CD4-positive, alpha-beta memory T cell (primary cell): Measurements from ENCODE around the gene ACSS1. TPM values are rescaled to one million over a fixed set of nuclear protein-coding genes. Genes with fewer than 3 reads are reported as not detected.

Source experiments
- CTCF ChIA-PET: fragments of 350-600 bp; sonication (Branson Sonifier 250); formaldehyde crosslinking; loops from one replicate; lab custom pipeline; 2021; ENCODE audit warnings: inconsistent platforms; ENCODE audit not compliant: partially characterized antibody; lab: Charles Lee
- POLR2A ChIA-PET: fragments of 350-600 bp; sonication (Branson Sonifier 250); formaldehyde crosslinking; loops from one replicate; lab custom pipeline; 2021; ENCODE audit not compliant: partially characterized antibody; lab: Charles Lee
- DNase-seq, 5 donors: peaks; one replicate each; pipeline versions ENCODE4 v3.0.0 to v3.0.0-alpha.2; 2020 to 2022; ENCODE audit warnings: mixed read lengths in 1 of 5
- H3K27ac ChIP-seq: one replicate; pipeline ENCODE4 v1.7.0; 2013; ENCODE audit warnings: low read depth, low read length
- H3K27me3 ChIP-seq: 2 replicates; pipeline ENCODE4 v1.7.0; 2013; ENCODE audit warnings: mild to moderate bottlenecking, low read length, moderate library complexity; ENCODE audit not compliant: insufficient read depth
- H3K36me3 ChIP-seq: 2 replicates; pipeline ENCODE4 v1.7.0; 2013; ENCODE audit warnings: mild to moderate bottlenecking, low read length, moderate library complexity; ENCODE audit not compliant: insufficient read depth
- H3K4me1 ChIP-seq: 2 replicates; pipeline ENCODE4 v1.7.0; 2013; ENCODE audit warnings: mild to moderate bottlenecking, low read length, moderate library complexity; ENCODE audit not compliant: insufficient read depth
- H3K4me3 ChIP-seq, 2 donors: one replicate each; pipeline ENCODE4 v1.7.0; 2013; ENCODE audit warnings: low read length in 2 of 2, mild to moderate bottlenecking in 1 of 2
- H3K9me3 ChIP-seq, 2 donors: one replicate each; pipeline ENCODE4 v1.7.0; 2013; ENCODE audit warnings: low read length in 2 of 2, control low read depth in 1 of 2; ENCODE audit not compliant: control insufficient read depth in 1 of 2
- H3K27ac Mint-ChIP-seq, 7 donors: one replicate each; pipeline ENCODE4 v1.8.0; 2020 to 2021; ENCODE audit warnings: mixed read lengths in 7 of 7, mild to moderate bottlenecking in 6 of 7, inconsistent platforms in 3 of 7, moderate library complexity in 3 of 7
- H3K27me3 Mint-ChIP-seq, 2 donors: one replicate each; pipeline ENCODE4 v1.8.0; 2020 to 2021; ENCODE audit warnings: mixed read lengths in 2 of 2
- H3K36me3 Mint-ChIP-seq, 2 donors: one replicate each; pipeline ENCODE4 v1.8.0; 2020 to 2021; ENCODE audit warnings: mixed read lengths in 2 of 2, inconsistent platforms in 1 of 2, mild to moderate bottlenecking in 1 of 2
- H3K4me1 Mint-ChIP-seq, 4 donors: one replicate each; pipeline ENCODE4 v1.8.0; 2020 to 2021; ENCODE audit warnings: mixed read lengths in 4 of 4, mild to moderate bottlenecking in 1 of 4
- H3K4me3 Mint-ChIP-seq, 8 donors: one replicate each; pipeline ENCODE4 v1.8.0; 2020 to 2021; ENCODE audit warnings: mixed read lengths in 8 of 8, mild to moderate bottlenecking in 7 of 8, moderate library complexity in 6 of 8, inconsistent platforms in 3 of 8
- H3K9me3 Mint-ChIP-seq, 8 donors: one replicate each; pipeline ENCODE4 v1.8.0; 2020 to 2021; ENCODE audit warnings: mixed read lengths in 8 of 8, mild to moderate bottlenecking in 5 of 8, inconsistent platforms in 3 of 8, moderate library complexity in 1 of 8
- intact Hi-C: fragments of 100-400 bp; cut with micrococcal nuclease; formaldehyde crosslinking; loops from one replicate; pipeline ENCODE4 v1.15.1; 2023
- polyA plus RNA-seq, 2 donors: library from polyadenylated mRNA; unstranded; fragments of 300-500 nt; fragmentation: Illumina TruSeq; gene quantifications; one replicate each; pipeline ENCODE4 v1.2.3, GENCODE V29; 2021
- total RNA-seq, 2 experiments: library from RNA; stranded (reverse); gene quantifications; one replicate each; pipeline ENCODE4 v1.2.3, GENCODE V29; 2021

ACSS1 gene
- total and polyA plus RNA-seq, 4 experiments from 2014 or later = 44.6 to 56.5 (median 51.3) TPM

DNA sequence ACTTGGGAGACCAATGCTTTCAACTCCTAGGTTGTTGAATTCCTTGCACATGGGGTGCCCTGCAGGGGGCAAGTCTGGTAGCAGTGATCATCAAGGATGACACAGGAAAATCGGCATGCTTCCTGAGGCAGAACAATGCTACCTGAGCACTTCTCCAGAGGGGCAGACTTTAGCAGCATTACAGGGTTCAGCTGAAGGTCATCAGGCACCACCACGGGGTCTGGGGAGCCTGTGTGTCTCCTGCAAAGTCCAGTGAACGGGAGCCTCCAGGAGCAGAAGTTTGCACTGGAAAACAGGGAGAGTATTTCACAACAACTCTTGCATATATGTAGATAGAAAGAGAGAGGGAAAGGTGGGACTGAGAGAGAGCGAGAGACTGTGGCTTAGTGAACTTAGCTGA is 13.8 kb upstream of the ACSS1 start:
- no peaks in the 10 kb centered on the region for H3K36me3 Mint-ChIP-seq
- CTCF ChIA-PET = interaction anchor here (1.9 kb wide), 1 partner anchor 78 kb away, joined by 6 read pairs; no protein-coding TSS in a partner anchor
- H3K36me3 ChIP-seq = no peaks in the 10 kb centered on the region
- H3K27me3 Mint-ChIP-seq = peaks cover 30 to 40% of the 10 kb centered on the region in 2 donors
- no peak overlapping the region for H3K4me3 Mint-ChIP-seq
- POLR2A ChIA-PET = interaction anchor here (0.9 kb wide), 1 partner anchor 19 kb away, joined by 3 read pairs; no protein-coding TSS in a partner anchor
- H3K4me3 ChIP-seq = no peak overlapping the region
- no peaks in the 10 kb centered on the region for H3K9me3 ChIP-seq
- H3K27me3 ChIP-seq = peaks cover 24% of the 10 kb centered on the region
- peaks cover under 1 to 2% (median 2%) of the 10 kb centered on the region in 4 donors for H3K4me1 Mint-ChIP-seq
- no peaks in the 10 kb centered on the region for H3K4me1 ChIP-seq
- H3K27ac ChIP-seq = no peak overlapping the region
- intact Hi-C loops = no loop called here
- no peaks in the 10 kb centered on the region for H3K9me3 Mint-ChIP-seq
- H3K27ac Mint-ChIP-seq = no peak overlapping the region
- no peak for DNase-seq

DNA sequence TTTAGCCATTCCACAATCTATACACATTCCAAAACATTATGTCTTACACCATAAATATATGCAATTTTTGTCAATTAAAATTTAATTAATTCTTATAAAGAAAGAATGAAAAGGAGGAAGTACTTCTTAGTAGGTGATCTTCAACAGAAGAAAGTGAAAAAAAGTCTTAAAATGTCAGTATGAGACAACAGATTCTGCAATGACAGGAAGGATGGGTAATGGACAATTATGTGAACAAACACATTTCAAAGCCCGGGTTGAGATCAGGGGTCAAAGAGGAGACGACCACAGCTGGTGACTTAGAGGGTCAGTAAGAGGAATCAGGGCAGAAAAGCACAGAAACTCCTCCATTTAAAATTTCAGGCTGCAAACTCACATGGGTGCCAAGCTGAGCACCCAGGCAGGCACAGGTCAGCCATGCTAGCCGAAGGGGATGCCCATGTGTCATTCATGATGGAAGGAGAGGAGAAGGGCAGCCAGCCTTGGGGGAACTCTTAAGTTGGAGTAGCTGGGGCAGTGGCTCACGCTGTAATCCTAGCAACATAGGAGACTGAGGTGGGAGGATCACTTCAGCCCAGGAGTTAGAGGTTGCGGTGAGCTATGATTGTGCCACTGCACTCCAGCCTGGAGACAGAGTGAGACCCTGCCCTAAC is 13.0 kb upstream of the ACSS1 start:
- Histone ChIP-seq H3K4me3 (no peak overlapping the region), H3K4me1 (no peaks in the 10 kb centered on the region), H3K9me3 (no peaks in the 10 kb centered on the region), H3K27me3 (peaks cover 22% of the 10 kb centered on the region), H3K27ac (no peak overlapping the region), H3K36me3 (no peaks in the 10 kb centered on the region)
- Mint-ChIP-seq H3K4me1 (peaks cover 0 to 5% (median under 1%) of the 10 kb centered on the region in 4 donors), H3K27me3 (peaks cover 29 to 39% of the 10 kb centered on the region in 2 donors), H3K4me3 (no peak overlapping the region), H3K9me3 (no peaks in the 10 kb centered on the region), H3K27ac (no peak overlapping the region), H3K36me3 (no peaks in the 10 kb centered on the region)
- intact Hi-C loops = no loop called here
- DNase-seq = no peak
- ChIA-PET CTCF (interaction anchor here (1.9 kb wide), 1 partner anchor 77 kb away, joined by 6 read pairs; no protein-coding TSS in a partner anchor), POLR2A (no interaction called here)

DNA sequence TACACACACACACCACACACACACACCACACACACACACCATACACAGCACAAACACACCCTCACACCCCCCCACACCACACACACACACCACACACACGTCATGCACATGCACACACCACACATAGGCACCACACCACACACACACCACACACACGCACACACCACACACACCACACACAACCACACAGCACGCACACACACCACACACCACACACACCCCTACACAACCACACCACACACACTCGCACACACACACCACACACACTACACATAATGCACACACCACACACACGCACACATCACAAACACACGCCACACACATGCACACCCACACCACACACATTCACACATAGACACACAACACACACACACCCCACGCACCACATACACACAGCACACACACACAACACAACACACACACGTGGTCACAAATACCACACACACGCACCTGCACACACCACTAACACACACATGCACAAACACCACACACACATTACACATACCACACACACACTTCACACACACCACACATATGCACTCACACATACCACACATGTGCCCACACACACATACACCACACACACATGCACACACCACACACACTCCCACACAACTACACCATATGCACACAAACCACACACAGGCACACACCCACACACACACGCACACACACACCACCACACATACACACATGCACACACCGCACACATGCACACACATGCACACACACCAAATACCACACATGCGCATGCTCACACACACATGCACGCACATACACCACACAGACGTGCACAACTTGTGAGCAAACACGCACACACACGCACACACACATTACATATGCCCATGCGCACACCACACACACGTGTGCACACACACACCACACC is 9.4 kb upstream of the ACSS1 start:
- Histone ChIP-seq H3K4me1 (no peaks in the 10 kb centered on the region), H3K4me3 (no peak overlapping the region), H3K9me3 (no peaks in the 10 kb centered on the region), H3K27me3 (peaks cover 7% of the 10 kb centered on the region), H3K36me3 (no peaks in the 10 kb centered on the region), H3K27ac (no peak overlapping the region)
- Mint-ChIP-seq H3K36me3 (no peaks in the 10 kb centered on the region), H3K4me3 (no peak overlapping the region), H3K27ac (no peak overlapping the region), H3K27me3 (peaks cover 24 to 30% of the 10 kb centered on the region in 2 donors), H3K9me3 (no peaks in the 10 kb centered on the region), H3K4me1 (peaks cover 4 to 7% (median 5%) of the 10 kb centered on the region in 4 donors)
- intact Hi-C loops = loop anchor here (10.0 kb wide), 1 partner anchor 963 kb away; no protein-coding TSS in a partner anchor
- DNase-seq = no peak
- ChIA-PET POLR2A (no interaction called here), CTCF (interaction anchor here (0.8 to 1.2 kb wide), 2 partner anchors 23 to 74 kb away, joined by 3 to 6 read pairs; no protein-coding TSS in a partner anchor)

DNA sequence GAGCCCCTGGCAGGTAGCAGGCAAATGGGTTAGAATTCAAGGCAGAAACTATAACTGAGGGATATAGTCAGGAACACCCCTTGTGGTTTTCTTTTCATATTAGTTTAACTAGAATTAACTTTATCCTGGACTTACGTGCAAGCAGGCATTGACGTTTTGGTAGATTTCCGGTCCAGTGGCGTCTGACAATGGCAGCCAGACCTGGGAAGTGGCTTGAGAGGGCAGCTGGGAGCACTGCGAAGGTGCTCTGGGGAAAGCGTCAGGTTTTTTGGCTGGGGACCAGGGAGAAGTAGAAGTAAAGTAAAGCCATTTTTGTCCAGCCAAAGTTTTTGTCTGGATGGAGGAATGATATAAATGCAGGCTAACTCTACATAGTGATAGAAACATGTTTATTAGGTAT is 8.4 kb upstream of the ACSS1 start:
- no peak for DNase-seq
- H3K4me1 Mint-ChIP-seq = peaks cover 4 to 7% (median 5%) of the 10 kb centered on the region in 4 donors
- H3K27ac ChIP-seq = no peak overlapping the region
- no peak overlapping the region for H3K4me3 ChIP-seq
- no peaks in the 10 kb centered on the region for H3K36me3 Mint-ChIP-seq
- peak overlapping the region in 1 of 7 donors; percentile 4 for H3K27ac Mint-ChIP-seq
- H3K27me3 ChIP-seq = peaks cover 7% of the 10 kb centered on the region
- intact Hi-C loops = loop anchor here (10.0 kb wide), 1 partner anchor 962 kb away; no protein-coding TSS in a partner anchor
- ChIA-PET CTCF (interaction anchor here (1.3 to 12.0 kb wide), 6 partner anchors 12 to 906 kb away, joined by 3 to 260 read pairs (median 8); partner anchors contain the start of gene APMAP), POLR2A (interaction anchor here (1.3 to 4.1 kb wide), 3 partner anchors 9 to 73 kb away, joined by 8 to 31 read pairs (median 11); partner anchors contain the start of gene APMAP)
- H3K4me3 Mint-ChIP-seq = no peak overlapping the region
- H3K27me3 Mint-ChIP-seq = peaks cover 19 to 22% of the 10 kb centered on the region in 2 donors
- no peaks in the 10 kb centered on the region for H3K36me3 ChIP-seq
- H3K9me3 ChIP-seq = no peaks in the 10 kb centered on the region
- H3K4me1 ChIP-seq = no peaks in the 10 kb centered on the region
- no peaks in the 10 kb centered on the region for H3K9me3 Mint-ChIP-seq

DNA sequence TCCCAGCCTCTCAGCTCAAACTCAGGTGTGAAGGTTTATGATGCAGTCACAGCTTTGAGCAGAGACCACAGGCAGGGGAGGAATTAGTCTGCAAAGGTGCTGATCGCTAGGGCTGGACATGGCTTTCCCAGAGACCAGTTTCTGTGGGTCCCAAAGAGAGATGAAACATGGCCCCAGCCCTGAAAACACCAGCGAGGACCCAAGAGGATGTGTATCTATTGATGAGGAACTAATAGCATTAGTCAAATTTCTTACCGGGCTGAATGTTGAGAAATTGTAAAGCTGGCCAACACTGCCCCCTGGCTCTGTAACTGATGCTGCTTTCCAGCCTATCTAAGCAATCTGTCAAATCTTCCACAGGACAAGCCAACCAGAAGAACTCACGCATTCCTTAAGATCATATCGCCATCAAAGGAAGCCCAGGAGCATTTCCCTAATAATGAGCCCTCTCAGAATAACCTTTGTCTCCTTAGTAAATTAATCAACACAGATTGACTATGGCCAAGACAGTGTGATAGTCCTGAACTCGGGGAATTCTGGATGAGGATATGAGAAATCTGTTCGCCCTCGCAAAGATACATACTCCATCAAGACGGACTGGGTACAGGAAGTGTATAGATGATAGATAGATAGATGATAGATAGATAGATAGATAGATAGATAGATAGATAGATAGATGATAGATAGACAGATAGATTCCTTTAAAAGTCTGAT is 7.8 kb upstream of the ACSS1 start:
- Histone ChIP-seq H3K27me3 (peaks cover 7% of the 10 kb centered on the region), H3K4me1 (no peaks in the 10 kb centered on the region), H3K9me3 (no peaks in the 10 kb centered on the region), H3K36me3 (no peaks in the 10 kb centered on the region), H3K27ac (no peak overlapping the region), H3K4me3 (no peak overlapping the region)
- DNase-seq = peak; percentile 66 to 70 (median 67)
- peaks cover 16 to 18% of the 10 kb centered on the region in 2 donors for H3K27me3 Mint-ChIP-seq
- CTCF ChIA-PET = interaction anchor here (0.6 to 12.0 kb wide), 16 partner anchors 10 to 1128 kb away, joined by 3 to 260 read pairs (median 6); partner anchors contain the start of gene APMAP
- no peak overlapping the region for H3K4me3 Mint-ChIP-seq
- POLR2A ChIA-PET = interaction anchor here (0.9 to 4.1 kb wide), 5 partner anchors 9 to 73 kb away, joined by 3 to 31 read pairs (median 8); partner anchors contain the start of gene APMAP
- no peaks in the 10 kb centered on the region for H3K36me3 Mint-ChIP-seq
- H3K9me3 Mint-ChIP-seq = no peaks in the 10 kb centered on the region
- H3K27ac Mint-ChIP-seq = peak overlapping the region in 2 of 7 donors; percentile 4 to 26
- intact Hi-C loops = loop anchor here (1.0 to 10.0 kb wide), 3 partner anchors 70 to 961 kb away; no protein-coding TSS in a partner anchor
- peaks cover 4 to 8% (median 5%) of the 10 kb centered on the region in 4 donors for H3K4me1 Mint-ChIP-seq

DNA sequence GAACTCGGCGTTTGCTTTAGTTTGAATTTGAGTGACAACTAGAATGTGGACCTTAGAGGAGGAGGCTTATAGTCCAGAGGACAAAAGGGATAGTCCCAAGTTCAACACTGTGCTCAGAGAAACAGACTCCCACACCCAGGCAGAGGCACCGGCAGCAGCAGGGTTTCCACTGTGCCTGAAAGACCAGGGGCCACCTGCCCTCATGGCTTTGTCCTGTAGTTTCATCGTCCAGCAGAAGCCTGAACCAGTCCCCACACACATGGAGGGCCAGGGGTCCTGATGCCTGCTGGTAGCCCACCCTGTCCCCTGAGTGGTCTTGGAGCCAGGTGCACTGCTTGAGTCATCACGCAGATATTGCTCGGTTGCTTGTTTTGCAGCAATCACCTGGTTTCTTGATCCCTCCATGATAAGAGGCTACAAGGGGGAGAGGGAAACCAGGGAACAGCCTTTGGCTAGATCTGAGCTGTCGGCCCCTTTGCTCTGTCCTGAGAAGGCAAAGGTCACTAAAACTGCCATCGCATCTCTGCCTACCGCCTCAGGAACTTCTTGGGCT is 7.2 kb upstream of the ACSS1 start:
- no peak overlapping the region for H3K27ac ChIP-seq
- POLR2A ChIA-PET = interaction anchor here (0.9 to 4.1 kb wide), 5 partner anchors 8 to 72 kb away, joined by 3 to 31 read pairs (median 8); partner anchors contain the start of gene APMAP
- CTCF ChIA-PET = interaction anchor here (0.6 to 12.0 kb wide), 19 partner anchors 9 to 1128 kb away, joined by 3 to 260 read pairs (median 4); partner anchors contain the start of gene APMAP
- no peaks in the 10 kb centered on the region for H3K36me3 ChIP-seq
- H3K4me3 ChIP-seq = no peak overlapping the region
- Mint-ChIP-seq H3K27me3 (peaks cover 16 to 17% of the 10 kb centered on the region in 2 donors), H3K9me3 (no peaks in the 10 kb centered on the region), H3K27ac (peak overlapping the region in 2 of 7 donors; percentile 4 to 26), H3K4me1 (peaks cover 4 to 14% (median 7%) of the 10 kb centered on the region in 4 donors), H3K36me3 (peaks cover 0 to 2% of the 10 kb centered on the region in 2 donors), H3K4me3 (no peak overlapping the region)
- no peaks in the 10 kb centered on the region for H3K9me3 ChIP-seq
- no peak for DNase-seq
- no peaks in the 10 kb centered on the region for H3K4me1 ChIP-seq
- peaks cover 7% of the 10 kb centered on the region for H3K27me3 ChIP-seq
- intact Hi-C loops = loop anchor here (1.0 to 10.0 kb wide), 3 partner anchors 70 to 960 kb away; no protein-coding TSS in a partner anchor
